Neutrophil (primary cell): Measurements from ENCODE around the gene B3GNT2.

ENCODE experiments used
- H3K27ac ChIP-seq: fragments of 200-600 bp; sonication (generic); 2 replicates; pipeline ENCODE4 v1.5.1; 2016; ENCODE audit warnings: mild to moderate bottlenecking, moderate library complexity
- H3K27me3 ChIP-seq: fragments of 200-600 bp; sonication (generic); 2 replicates; pipeline ENCODE4 v1.6.0; 2016; ENCODE audit warnings: mild to moderate bottlenecking
- H3K36me3 ChIP-seq: fragments of 200-600 bp; sonication (generic); 2 replicates; pipeline ENCODE4 v1.5.1; 2017
- H3K4me1 ChIP-seq, 2 experiments: fragments of 200-600 bp in 1 of 2; sonication (generic) in 1 of 2; 1 replicate in 1 of 2; 2 replicates in 1 of 2; pipeline versions ENCODE4 v1.5.1 to v1.6.1; 2013 to 2016; ENCODE audit warnings: low read depth in 1 of 2, low read length in 1 of 2, mild to moderate bottlenecking in 1 of 2, moderate library complexity in 1 of 2; ENCODE audit not compliant: control insufficient read depth in 1 of 2, insufficient read depth in 1 of 2
- H3K4me3 ChIP-seq, 2 experiments: fragments of 200-600 bp in 1 of 2; sonication (generic) in 1 of 2; 1 replicate in 1 of 2; 2 replicates in 1 of 2; pipeline ENCODE4 v1.5.1; 2013 to 2016; ENCODE audit warnings: low read depth in 1 of 2, low read length in 1 of 2, mild to moderate bottlenecking in 1 of 2, moderate library complexity in 1 of 2
- H3K9me3 ChIP-seq: fragments of 200-600 bp; sonication (generic); 2 replicates; pipeline ENCODE4 v1.5.1; 2016
- CTCF ChIP-seq: fragments of 200-600 bp; sonication (generic); IDR thresholded peaks from 2 replicates; pipeline ENCODE4 v1.5.1; 2016; ENCODE audit warnings: antibody characterized with exemption

The B3GNT2 gene

GRCh38 chr2:62203459-62203858 lies 7.5 kb downstream of the B3GNT2 start:
- Histone ChIP-seq H3K27ac (peak overlapping the region; percentile 73), H3K4me1 (peaks cover 74 to 75% of the 10 kb centered on the region in 2 experiments), H3K9me3 (no peaks in the 10 kb centered on the region), H3K27me3 (no peaks in the 10 kb centered on the region), H3K4me3 (no peak overlapping the region), H3K36me3 (no peaks in the 10 kb centered on the region)
- no peak for TF ChIP-seq CTCF

GRCh38 chr2:62204998-62205496 lies 9.1 kb downstream of the B3GNT2 start:
- Histone ChIP-seq H3K27ac (peak overlapping the region; percentile 56), H3K27me3 (no peaks in the 10 kb centered on the region), H3K4me1 (peaks cover 58 to 63% of the 10 kb centered on the region in 2 experiments), H3K36me3 (no peaks in the 10 kb centered on the region), H3K9me3 (no peaks in the 10 kb centered on the region), H3K4me3 (no peak overlapping the region)
- no peak for TF ChIP-seq CTCF

- H3K9me3 ChIP-seq, result no peaks in the 10 kb centered on the region
- H3K27me3 ChIP-seq, result no peaks in the 10 kb centered on the region
- no peak overlapping the region for H3K4me3 ChIP-seq
- H3K27ac ChIP-seq, result peak overlapping the region; percentile 56
- H3K36me3 ChIP-seq, result no peaks in the 10 kb centered on the region
- H3K4me1 ChIP-seq, result peaks cover 53 to 58% of the 10 kb centered on the region in 2 experiments
- no peak for TF ChIP-seq CTCF
Measured at GRCh38 chr2:62205554-62205953, 9.6 kb downstream of the B3GNT2 start.

- no peaks in the 10 kb centered on the region for H3K36me3 ChIP-seq
- TF ChIP-seq CTCF, result no peak
- no peaks in the 10 kb centered on the region for H3K9me3 ChIP-seq
- peak overlapping the region; percentile 56 for H3K27ac ChIP-seq
- H3K27me3 ChIP-seq, result no peaks in the 10 kb centered on the region
- peaks cover 48 to 54% of the 10 kb centered on the region in 2 experiments for H3K4me1 ChIP-seq
- no peak overlapping the region for H3K4me3 ChIP-seq
Measured at GRCh38 chr2:62206024-62206423, 10.1 kb downstream of the B3GNT2 start.

GRCh38 chr2:62207491-62207890 lies 11.6 kb downstream of the B3GNT2 start:
- Histone ChIP-seq H3K4me1 (peaks cover 33 to 39% of the 10 kb centered on the region in 2 experiments), H3K27ac (no peak overlapping the region), H3K36me3 (no peaks in the 10 kb centered on the region), H3K9me3 (no peaks in the 10 kb centered on the region), H3K4me3 (no peak overlapping the region), H3K27me3 (no peaks in the 10 kb centered on the region)
- no peak for TF ChIP-seq CTCF
